HepG2 (cell line): ENCODE results near the gene CSTF1. TPM values are rescaled to one million over a fixed set of nuclear protein-coding genes. Genes with fewer than 3 reads are reported as not detected.

Experiments
- AGO2 ChIP-seq: fragments of 200-400 bp; formaldehyde crosslinking; optimal IDR thresholded peaks from 2 replicates; pipeline ENCODE3; 2017; ENCODE audit warnings: mild to moderate bottlenecking, low read depth, low read length, moderate library complexity
- HDAC6 ChIP-seq: fragments of 200-600 bp; sonication (generic); IDR thresholded peaks from 2 replicates; pipeline ENCODE4 v1.7.0; 2017; ENCODE audit warnings: mild to moderate bottlenecking, antibody characterized with exemption, low read length, low read depth
- KLF12 ChIP-seq: sonication (generic); formaldehyde crosslinking; IDR thresholded peaks from 2 replicates; pipeline ENCODE4 v1.4.0; 2020; ENCODE audit warnings: missing genetic modification reagents, borderline replicate concordance
- PAWR ChIP-seq: sonication (generic); formaldehyde crosslinking; IDR thresholded peaks from 2 replicates; pipeline ENCODE4 v1.4.0; 2020; ENCODE audit warnings: missing genetic modification reagents, mild to moderate bottlenecking, borderline replicate concordance
- PHF21A ChIP-seq: sonication (generic); formaldehyde crosslinking; IDR thresholded peaks from 2 replicates; pipeline ENCODE4 v1.5.0; 2020; ENCODE audit warnings: mild to moderate bottlenecking, missing genetic modification reagents
- SRF ChIP-seq: IDR thresholded peaks from 2 replicates; pipeline ENCODE4 v1.6.1; 2011; ENCODE audit warnings: mild to moderate bottlenecking, low read depth, low read length, moderate library complexity
- ZBTB8A ChIP-seq: sonication (generic); formaldehyde crosslinking; IDR thresholded peaks from 2 replicates; pipeline ENCODE4 v1.4.0; 2020; ENCODE audit warnings: mild to moderate bottlenecking, low read depth, missing genetic modification reagents, borderline replicate concordance
- ZNF121 ChIP-seq: sonication (generic); formaldehyde crosslinking; IDR thresholded peaks from 2 replicates; pipeline ENCODE4 v1.5.0; 2020; ENCODE audit warnings: mild to moderate bottlenecking, missing genetic modification reagents
- ZNF263 ChIP-seq: sonication (generic); formaldehyde crosslinking; IDR thresholded peaks from 2 replicates; pipeline ENCODE4 v1.4.0; 2020; ENCODE audit warnings: missing genetic modification reagents
- ZNF296 ChIP-seq: sonication (generic); formaldehyde crosslinking; conservative IDR thresholded peaks from 2 replicates; pipeline ENCODE4 v1.5.0; 2020; ENCODE audit warnings: mild to moderate bottlenecking, missing genetic modification reagents
- ZNF367 ChIP-seq: sonication (generic); formaldehyde crosslinking; IDR thresholded peaks from 2 replicates; pipeline ENCODE4 v1.4.0; 2020; ENCODE audit warnings: missing genetic modification reagents, borderline replicate concordance
- ZNF383 ChIP-seq: sonication (generic); formaldehyde crosslinking; IDR thresholded peaks from 2 replicates; pipeline ENCODE4 v1.4.0; 2020; ENCODE audit warnings: missing genetic modification reagents, mild to moderate bottlenecking, borderline replicate concordance
- ZNF607 ChIP-seq: sonication (generic); formaldehyde crosslinking; IDR thresholded peaks from 2 replicates; pipeline ENCODE4 v1.5.1; 2020; ENCODE audit warnings: missing genetic modification reagents, mild to moderate bottlenecking, borderline replicate concordance
- ZNF614 ChIP-seq: IDR thresholded peaks from 2 replicates; pipeline ENCODE4 v1.6.1; 2018; ENCODE audit warnings: missing biosample characterization, missing genetic modification reagents, inconsistent platforms, borderline replicate concordance
- ZNF660 ChIP-seq: sonication (generic); formaldehyde crosslinking; IDR thresholded peaks from 2 replicates; pipeline ENCODE4 v1.5.1; 2020; ENCODE audit warnings: mild to moderate bottlenecking, low read depth, missing genetic modification reagents, borderline replicate concordance
- ZNF773 ChIP-seq: sonication (generic); formaldehyde crosslinking; IDR thresholded peaks from 2 replicates; pipeline ENCODE4 v1.4.0; 2020; ENCODE audit warnings: missing genetic modification reagents, borderline replicate concordance
- ZNF891 ChIP-seq: sonication (generic); formaldehyde crosslinking; IDR thresholded peaks from 2 replicates; pipeline ENCODE4 v1.5.0; 2020; ENCODE audit warnings: mild to moderate bottlenecking, missing genetic modification reagents
- ZSCAN12 ChIP-seq: sonication (generic); formaldehyde crosslinking; IDR thresholded peaks from 2 replicates; pipeline ENCODE4 v1.9.0; 2021; ENCODE audit warnings: mild to moderate bottlenecking, missing genetic modification reagents
- polyA plus RNA-seq, 8 experiments: library from polyadenylated mRNA; depleted of rRNA in 3 of 8; stranded (reverse) in 7 of 8; unstranded in 1 of 8; fragments of >200 nt; fragmentation: Illumina TruSeq in 4 of 8; extraction: Trizol in 4 of 8; gene quantifications; 2 replicates each; pipeline versions ENCODE4 v1.2.1 to v1.2.3, GENCODE V29; 2011 to 2016; ENCODE audit warnings: low read depth in 4 of 8, missing spikeins in 1 of 8, mixed read lengths in 1 of 8; ENCODE audit not compliant: insufficient read depth in 1 of 8
- total RNA-seq, 5 experiments: library from RNA; depleted of rRNA; stranded (reverse); fragments of >200 nt; fragmentation: Illumina TruSeq; extraction: Trizol; gene quantifications; 2 replicates each; pipeline ENCODE4 v1.2.3, GENCODE V29; 2016; ENCODE audit warnings: low read depth in 1 of 5
- TF ChIP-seq, protein P1 (sequence below): sonication (generic); formaldehyde crosslinking; conservative IDR thresholded peaks from 2 replicates; pipeline ENCODE4 v1.8.0; 2022; ENCODE audit warnings: low read depth, missing genetic modification reagents
- TF ChIP-seq, protein P2 (sequence below): sonication (generic); formaldehyde crosslinking; IDR thresholded peaks from 2 replicates; pipeline ENCODE4 v1.5.0; 2020; ENCODE audit warnings: mild to moderate bottlenecking, missing genetic modification reagents
- TF ChIP-seq, protein P3 (sequence below): sonication (generic); formaldehyde crosslinking; IDR thresholded peaks from 2 replicates; pipeline ENCODE4 v1.8.0; 2023; ENCODE audit warnings: mild to moderate bottlenecking, missing genetic modification reagents
- TF ChIP-seq, protein P4 (sequence below): IDR thresholded peaks from 2 replicates; pipeline ENCODE4 v1.6.1; 2016; ENCODE audit warnings: low read depth

The CSTF1 gene
- total and polyA plus RNA-seq, 2 of the 13 experiments (the other 11 are each of a cell fraction or from before 2014, with no cell fraction given), result 70.9 to 100 TPM

DNA sequence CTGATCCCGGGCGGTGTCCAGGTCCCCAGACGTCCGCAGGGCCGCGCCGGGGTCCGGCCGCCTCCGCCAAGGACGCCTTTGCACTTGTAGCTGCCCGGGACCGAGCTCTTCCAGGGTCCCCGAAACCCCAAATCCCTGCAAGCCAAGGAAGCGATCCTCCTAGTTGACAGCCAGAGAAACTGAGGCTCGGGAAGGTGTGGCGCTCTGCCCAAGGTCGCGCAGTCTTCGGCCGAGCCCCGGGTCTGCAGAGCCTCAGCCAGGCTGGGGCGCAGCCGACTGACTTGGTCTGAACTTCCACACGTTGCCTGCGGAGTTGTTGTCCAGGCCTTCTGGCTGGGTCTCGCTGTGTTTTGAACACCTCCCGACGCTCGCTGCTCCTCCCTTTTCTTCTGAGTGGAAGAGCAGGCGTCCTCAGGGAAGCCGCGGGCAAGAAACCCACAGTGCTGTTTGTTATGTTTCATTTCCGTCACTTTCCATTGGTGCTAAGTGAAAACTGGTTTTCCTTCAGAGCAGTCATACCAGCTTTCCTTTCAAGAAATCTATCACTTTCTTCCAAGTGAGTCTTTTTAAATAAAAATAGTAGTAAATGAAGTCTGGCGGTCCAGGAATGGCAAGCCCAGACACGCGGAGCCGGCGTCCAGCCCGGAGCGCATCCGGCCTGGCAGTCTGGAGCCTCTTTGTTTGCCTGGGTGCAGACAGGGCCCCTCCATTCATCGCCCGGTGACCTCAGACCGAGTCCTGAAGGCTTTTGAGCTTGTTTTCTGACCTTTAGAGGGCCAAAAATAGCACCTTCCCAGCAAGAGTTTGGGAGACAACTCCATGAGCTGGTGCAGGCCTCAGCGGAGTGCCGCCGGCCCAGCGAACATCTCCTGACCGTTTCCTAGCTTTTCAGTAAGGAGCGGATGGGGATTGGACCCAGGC lies 33.0 kb upstream of the CSTF1 start (continued):
- TF ChIP-seq HDAC6 (no peak), ZSCAN12 (CRISPR knock-in tag) (peak; percentile 17; the same call in 1 of the 2 replicates), ZNF367 (CRISPR knock-in tag) (peak; percentile 51; the same call in 1 of the 2 replicates), KLF12 (CRISPR knock-in tag) (no peak), ZNF121 (CRISPR knock-in tag) (peak; percentile 8; the same call in 1 of the 2 replicates), ZNF607 (no peak), ZNF773 (CRISPR knock-in tag) (0 out of 2 replicates have a peak, but pooled peaks have one; percentile 35), ZNF263 (peak; percentile 37; the same call in 1 of the 2 replicates), ZNF614 (0 out of 2 replicates have a peak, but pooled peaks have one; percentile 12), ZNF383 (CRISPR knock-in tag) (no peak), ZNF660 (CRISPR knock-in tag) (no peak), PAWR (no peak), AGO2 (peak; percentile 63), PHF21A (CRISPR knock-in tag) (peak; percentile 76; the same call in 1 of the 2 replicates), ZBTB8A (CRISPR knock-in tag) (no peak; the same call in 1 of the 2 replicates), ZNF296 (CRISPR knock-in tag) (0 out of 2 replicates have a peak, but pooled peaks have one; percentile 71), ZNF891 (CRISPR knock-in tag) (peak; percentile 91; the same call in 1 of the 2 replicates), SRF (no peak)
- TF ChIP-seq, protein P1, sequence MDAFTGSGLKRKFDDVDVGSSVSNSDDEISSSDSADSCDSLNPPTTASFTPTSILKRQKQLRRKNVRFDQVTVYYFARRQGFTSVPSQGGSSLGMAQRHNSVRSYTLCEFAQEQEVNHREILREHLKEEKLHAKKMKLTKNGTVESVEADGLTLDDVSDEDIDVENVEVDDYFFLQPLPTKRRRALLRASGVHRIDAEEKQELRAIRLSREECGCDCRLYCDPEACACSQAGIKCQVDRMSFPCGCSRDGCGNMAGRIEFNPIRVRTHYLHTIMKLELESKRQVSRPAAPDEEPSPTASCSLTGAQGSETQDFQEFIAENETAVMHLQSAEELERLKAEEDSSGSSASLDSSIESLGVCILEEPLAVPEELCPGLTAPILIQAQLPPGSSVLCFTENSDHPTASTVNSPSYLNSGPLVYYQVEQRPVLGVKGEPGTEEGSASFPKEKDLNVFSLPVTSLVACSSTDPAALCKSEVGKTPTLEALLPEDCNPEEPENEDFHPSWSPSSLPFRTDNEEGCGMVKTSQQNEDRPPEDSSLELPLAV (CRISPR knock-in tag), result no peak
- TF ChIP-seq, protein P2, sequence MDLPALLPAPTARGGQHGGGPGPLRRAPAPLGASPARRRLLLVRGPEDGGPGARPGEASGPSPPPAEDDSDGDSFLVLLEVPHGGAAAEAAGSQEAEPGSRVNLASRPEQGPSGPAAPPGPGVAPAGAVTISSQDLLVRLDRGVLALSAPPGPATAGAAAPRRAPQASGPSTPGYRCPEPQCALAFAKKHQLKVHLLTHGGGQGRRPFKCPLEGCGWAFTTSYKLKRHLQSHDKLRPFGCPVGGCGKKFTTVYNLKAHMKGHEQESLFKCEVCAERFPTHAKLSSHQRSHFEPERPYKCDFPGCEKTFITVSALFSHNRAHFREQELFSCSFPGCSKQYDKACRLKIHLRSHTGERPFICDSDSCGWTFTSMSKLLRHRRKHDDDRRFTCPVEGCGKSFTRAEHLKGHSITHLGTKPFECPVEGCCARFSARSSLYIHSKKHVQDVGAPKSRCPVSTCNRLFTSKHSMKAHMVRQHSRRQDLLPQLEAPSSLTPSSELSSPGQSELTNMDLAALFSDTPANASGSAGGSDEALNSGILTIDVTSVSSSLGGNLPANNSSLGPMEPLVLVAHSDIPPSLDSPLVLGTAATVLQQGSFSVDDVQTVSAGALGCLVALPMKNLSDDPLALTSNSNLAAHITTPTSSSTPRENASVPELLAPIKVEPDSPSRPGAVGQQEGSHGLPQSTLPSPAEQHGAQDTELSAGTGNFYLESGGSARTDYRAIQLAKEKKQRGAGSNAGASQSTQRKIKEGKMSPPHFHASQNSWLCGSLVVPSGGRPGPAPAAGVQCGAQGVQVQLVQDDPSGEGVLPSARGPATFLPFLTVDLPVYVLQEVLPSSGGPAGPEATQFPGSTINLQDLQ (CRISPR knock-in tag), result peak; percentile 43; the same call in 1 of the 2 replicates
- TF ChIP-seq, protein P3, sequence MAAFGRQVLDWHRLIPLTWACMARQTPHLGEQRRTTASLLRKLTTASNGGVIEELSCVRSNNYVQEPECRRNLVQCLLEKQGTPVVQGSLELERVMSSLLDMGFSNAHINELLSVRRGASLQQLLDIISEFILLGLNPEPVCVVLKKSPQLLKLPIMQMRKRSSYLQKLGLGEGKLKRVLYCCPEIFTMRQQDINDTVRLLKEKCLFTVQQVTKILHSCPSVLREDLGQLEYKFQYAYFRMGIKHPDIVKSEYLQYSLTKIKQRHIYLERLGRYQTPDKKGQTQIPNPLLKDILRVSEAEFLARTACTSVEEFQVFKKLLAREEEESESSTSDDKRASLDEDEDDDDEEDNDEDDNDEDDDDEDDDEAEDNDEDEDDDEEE, result no peak
- TF ChIP-seq, protein P4, sequence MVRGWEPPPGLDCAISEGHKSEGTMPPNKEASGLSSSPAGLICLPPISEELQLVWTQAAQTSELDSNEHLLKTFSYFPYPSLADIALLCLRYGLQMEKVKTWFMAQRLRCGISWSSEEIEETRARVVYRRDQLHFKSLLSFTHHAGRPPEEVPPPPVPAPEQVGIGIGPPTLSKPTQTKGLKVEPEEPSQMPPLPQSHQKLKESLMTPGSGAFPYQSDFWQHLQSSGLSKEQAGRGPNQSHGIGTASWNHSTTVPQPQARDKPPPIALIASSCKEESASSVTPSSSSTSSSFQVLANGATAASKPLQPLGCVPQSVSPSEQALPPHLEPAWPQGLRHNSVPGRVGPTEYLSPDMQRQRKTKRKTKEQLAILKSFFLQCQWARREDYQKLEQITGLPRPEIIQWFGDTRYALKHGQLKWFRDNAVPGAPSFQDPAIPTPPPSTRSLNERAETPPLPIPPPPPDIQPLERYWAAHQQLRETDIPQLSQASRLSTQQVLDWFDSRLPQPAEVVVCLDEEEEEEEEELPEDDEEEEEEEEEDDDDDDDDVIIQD, result no peak
